ENCODE results near the gene SAT2.

GRCh38 chr17:7651097-7651664 lies 23.6 kb upstream of the SAT2 start:
- TF ChIP-seq, protein P1, sequence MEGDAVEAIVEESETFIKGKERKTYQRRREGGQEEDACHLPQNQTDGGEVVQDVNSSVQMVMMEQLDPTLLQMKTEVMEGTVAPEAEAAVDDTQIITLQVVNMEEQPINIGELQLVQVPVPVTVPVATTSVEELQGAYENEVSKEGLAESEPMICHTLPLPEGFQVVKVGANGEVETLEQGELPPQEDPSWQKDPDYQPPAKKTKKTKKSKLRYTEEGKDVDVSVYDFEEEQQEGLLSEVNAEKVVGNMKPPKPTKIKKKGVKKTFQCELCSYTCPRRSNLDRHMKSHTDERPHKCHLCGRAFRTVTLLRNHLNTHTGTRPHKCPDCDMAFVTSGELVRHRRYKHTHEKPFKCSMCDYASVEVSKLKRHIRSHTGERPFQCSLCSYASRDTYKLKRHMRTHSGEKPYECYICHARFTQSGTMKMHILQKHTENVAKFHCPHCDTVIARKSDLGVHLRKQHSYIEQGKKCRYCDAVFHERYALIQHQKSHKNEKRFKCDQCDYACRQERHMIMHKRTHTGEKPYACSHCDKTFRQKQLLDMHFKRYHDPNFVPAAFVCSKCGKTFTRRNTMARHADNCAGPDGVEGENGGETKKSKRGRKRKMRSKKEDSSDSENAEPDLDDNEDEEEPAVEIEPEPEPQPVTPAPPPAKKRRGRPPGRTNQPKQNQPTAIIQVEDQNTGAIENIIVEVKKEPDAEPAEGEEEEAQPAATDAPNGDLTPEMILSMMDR (IDR thresholded peaks at IDR 0.05), result no peak
- no peak for TF ChIP-seq POLR2A (IDR thresholded peaks at IDR 0.05)
